Ovary (tissue), 3 donors: ENCODE results near the gene VPS13C.

Experiments
- EP300 ChIP-seq: sonication (generic); formaldehyde crosslinking; IDR thresholded peaks from one replicate; pipeline ENCODE4 v1.6.1; 2017; ENCODE audit warnings: antibody characterized with exemption
- POLR2A ChIP-seq: fragments of 450-650 bp; IDR thresholded peaks from one replicate; pipeline ENCODE4 v1.6.1; 2017; ENCODE audit warnings: antibody characterized with exemption, mild to moderate bottlenecking, moderate library complexity
- TF ChIP-seq, protein P1 (sequence below), 3 donors: fragments of 450-650 bp in 2 of 3; fragments of 200-600 bp in 1 of 3; IDR thresholded peaks; one replicate each; pipeline versions ENCODE4 v1.5.1 to v1.8.0; 2016 to 2022; ENCODE audit warnings: antibody characterized with exemption in 3 of 3, mild to moderate bottlenecking in 1 of 3
- donor health status: DM: no; HTN: no; CAD: no.

DNA sequence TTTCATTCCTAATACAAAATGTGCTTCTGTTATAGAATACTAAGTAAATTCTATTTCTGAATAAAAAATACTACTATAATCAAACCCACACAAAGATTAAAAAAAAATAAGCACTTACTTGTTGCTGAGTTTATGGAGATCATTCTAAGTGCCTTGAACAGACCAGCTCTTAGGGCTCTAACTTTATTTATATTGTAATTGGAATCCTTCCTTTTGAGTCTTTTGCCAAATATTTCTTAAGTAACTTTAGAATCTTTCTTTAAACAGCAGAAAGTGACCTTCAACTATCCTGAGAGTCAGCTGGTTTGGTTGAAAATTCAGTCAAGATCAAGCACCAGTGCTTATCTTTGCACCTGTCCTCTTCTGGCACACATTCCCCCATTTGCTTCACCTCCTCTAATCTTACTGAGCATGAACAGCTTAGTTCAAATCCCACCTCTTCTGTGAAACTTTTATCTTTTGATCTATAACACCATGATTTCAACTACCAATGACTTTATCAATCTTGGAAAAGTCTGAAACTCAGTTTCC, 149.3 kb downstream of the VPS13C start:
- TF ChIP-seq, protein P1, sequence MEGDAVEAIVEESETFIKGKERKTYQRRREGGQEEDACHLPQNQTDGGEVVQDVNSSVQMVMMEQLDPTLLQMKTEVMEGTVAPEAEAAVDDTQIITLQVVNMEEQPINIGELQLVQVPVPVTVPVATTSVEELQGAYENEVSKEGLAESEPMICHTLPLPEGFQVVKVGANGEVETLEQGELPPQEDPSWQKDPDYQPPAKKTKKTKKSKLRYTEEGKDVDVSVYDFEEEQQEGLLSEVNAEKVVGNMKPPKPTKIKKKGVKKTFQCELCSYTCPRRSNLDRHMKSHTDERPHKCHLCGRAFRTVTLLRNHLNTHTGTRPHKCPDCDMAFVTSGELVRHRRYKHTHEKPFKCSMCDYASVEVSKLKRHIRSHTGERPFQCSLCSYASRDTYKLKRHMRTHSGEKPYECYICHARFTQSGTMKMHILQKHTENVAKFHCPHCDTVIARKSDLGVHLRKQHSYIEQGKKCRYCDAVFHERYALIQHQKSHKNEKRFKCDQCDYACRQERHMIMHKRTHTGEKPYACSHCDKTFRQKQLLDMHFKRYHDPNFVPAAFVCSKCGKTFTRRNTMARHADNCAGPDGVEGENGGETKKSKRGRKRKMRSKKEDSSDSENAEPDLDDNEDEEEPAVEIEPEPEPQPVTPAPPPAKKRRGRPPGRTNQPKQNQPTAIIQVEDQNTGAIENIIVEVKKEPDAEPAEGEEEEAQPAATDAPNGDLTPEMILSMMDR (IDR thresholded peaks at IDR 0.05) = no peak
- TF ChIP-seq POLR2A = no peak
- no peak for TF ChIP-seq EP300
